Astrocyte (in vitro differentiated cells and primary cell): Measurements from ENCODE around the gene PDPR. TPM values are rescaled to one million over a fixed set of nuclear protein-coding genes. Genes with fewer than 3 reads are reported as not detected.
"Not testable (repeated sequence)": the region's sequence is repeated elsewhere in the genome, so short reads cannot be mapped to it uniquely, and the experiment has no call there.

Experiments used
- DNase-seq: peaks from one replicate; pipeline ENCODE4 v3.0.0-alpha.2; 2010; ENCODE audit warnings: low read depth
- FAIRE-seq: peaks from 2 replicates; lab custom pipeline; 2011; peaks lifted over from hg19 to GRCh38; lab: Jason Lieb, UNC
- H2AFZ ChIP-seq: 2 replicates; pipeline ENCODE4 v1.6.0; 2012; ENCODE audit warnings: low read depth, low read length, inconsistent platforms
- H3K27ac ChIP-seq: 2 replicates; pipeline ENCODE4 v1.5.1; 2011; ENCODE audit warnings: low read depth, low read length, inconsistent platforms
- H3K27me3 ChIP-seq: 2 replicates; pipeline ENCODE4 v1.6.0; 2011; ENCODE audit warnings: low read length, inconsistent platforms; ENCODE audit not compliant: insufficient read depth
- H3K36me3 ChIP-seq: 2 replicates; pipeline ENCODE4 v1.5.1; 2011; ENCODE audit warnings: low read length, inconsistent platforms; ENCODE audit not compliant: insufficient read depth
- H3K4me1 ChIP-seq: 2 replicates; pipeline ENCODE4 v1.5.1; 2011; ENCODE audit warnings: low read length, inconsistent platforms; ENCODE audit not compliant: insufficient read depth
- H3K4me2 ChIP-seq: 2 replicates; pipeline ENCODE4 v1.6.0; 2012; ENCODE audit warnings: low read length, inconsistent platforms
- H3K4me3 ChIP-seq: 2 replicates; pipeline ENCODE4 v1.5.1; 2011; ENCODE audit warnings: low read depth, mild to moderate bottlenecking, low read length, inconsistent platforms; ENCODE audit not compliant: insufficient read depth
- H3K79me2 ChIP-seq: 2 replicates; pipeline ENCODE4 v1.6.0; 2012; ENCODE audit warnings: mild to moderate bottlenecking, low read length, inconsistent platforms; ENCODE audit not compliant: insufficient read depth
- H3K9ac ChIP-seq: 2 replicates; pipeline ENCODE4 v1.6.0; 2012; ENCODE audit warnings: mild to moderate bottlenecking, low read length, inconsistent platforms
- H3K9me3 ChIP-seq: 2 replicates; pipeline ENCODE4 v1.5.1; 2012; ENCODE audit warnings: low read depth, mild to moderate bottlenecking, low read length, inconsistent platforms; ENCODE audit not compliant: insufficient read depth
- H4K20me1 ChIP-seq: 2 replicates; pipeline ENCODE4 v1.6.0; 2012; ENCODE audit warnings: low read length, inconsistent platforms; ENCODE audit not compliant: insufficient read depth
- H3K27ac Mint-ChIP-seq: one replicate; pipeline ENCODE4 v1.8.0; 2021; ENCODE audit warnings: mild to moderate bottlenecking, mixed read lengths; ENCODE audit not compliant: unreplicated experiment
- H3K27me3 Mint-ChIP-seq: one replicate; pipeline ENCODE4 v1.8.0; 2021; ENCODE audit warnings: low read depth, mixed read lengths; ENCODE audit not compliant: unreplicated experiment
- H3K36me3 Mint-ChIP-seq: one replicate; pipeline ENCODE4 v1.8.0; 2021; ENCODE audit warnings: low read depth, mixed read lengths; ENCODE audit not compliant: unreplicated experiment
- H3K4me1 Mint-ChIP-seq: one replicate; pipeline ENCODE4 v1.8.0; 2021; ENCODE audit warnings: low read depth, mixed read lengths; ENCODE audit not compliant: unreplicated experiment
- H3K4me3 Mint-ChIP-seq: one replicate; pipeline ENCODE4 v1.8.0; 2021; ENCODE audit warnings: mild to moderate bottlenecking, moderate library complexity, mixed read lengths; ENCODE audit not compliant: unreplicated experiment
- H3K9me3 Mint-ChIP-seq: one replicate; pipeline ENCODE4 v1.8.0; 2021; ENCODE audit warnings: mild to moderate bottlenecking, mixed read lengths; ENCODE audit not compliant: unreplicated experiment
- total RNA-seq: library from RNA; stranded (reverse); gene quantifications from 2 replicates; pipeline ENCODE4 v1.2.1, GENCODE V29; 2021

Gene PDPR
- total RNA-seq, 1 donor from 2014 or later: 22.0 TPM

GRCh38 chr16:70135796-70136195 is 21.7 kb downstream of the PDPR start:
- H4K20me1 ChIP-seq, H3K4me1 Mint-ChIP-seq, H3K27me3 Mint-ChIP-seq, DNase-seq, H2AFZ ChIP-seq, H3K4me2 ChIP-seq, H3K9ac ChIP-seq, FAIRE-seq, H3K4me3 Mint-ChIP-seq, H3K4me1 ChIP-seq, H3K27me3 ChIP-seq, H3K9me3 ChIP-seq, H3K27ac ChIP-seq, H3K9me3 Mint-ChIP-seq, H3K27ac Mint-ChIP-seq, H3K79me2 ChIP-seq, H3K4me3 ChIP-seq: not testable (repeated sequence)
- H3K36me3 ChIP-seq: peaks cover 16% of the 10 kb centered on the region
- peaks cover 18% of the 10 kb centered on the region for H3K36me3 Mint-ChIP-seq

GRCh38 chr16:70136595-70136994 is 22.5 kb downstream of the PDPR start:
- not testable (repeated sequence) for H3K9me3 ChIP-seq, H3K27ac Mint-ChIP-seq, H3K4me3 ChIP-seq, H3K4me2 ChIP-seq, H2AFZ ChIP-seq, H3K9ac ChIP-seq, H3K27me3 Mint-ChIP-seq, H3K9me3 Mint-ChIP-seq, H3K27me3 ChIP-seq, DNase-seq, H4K20me1 ChIP-seq, H3K4me1 ChIP-seq, H3K4me1 Mint-ChIP-seq, H3K27ac ChIP-seq, H3K4me3 Mint-ChIP-seq, H3K79me2 ChIP-seq, FAIRE-seq
- H3K36me3 Mint-ChIP-seq: peaks cover 17% of the 10 kb centered on the region
- H3K36me3 ChIP-seq: peaks cover 19% of the 10 kb centered on the region

DNA sequence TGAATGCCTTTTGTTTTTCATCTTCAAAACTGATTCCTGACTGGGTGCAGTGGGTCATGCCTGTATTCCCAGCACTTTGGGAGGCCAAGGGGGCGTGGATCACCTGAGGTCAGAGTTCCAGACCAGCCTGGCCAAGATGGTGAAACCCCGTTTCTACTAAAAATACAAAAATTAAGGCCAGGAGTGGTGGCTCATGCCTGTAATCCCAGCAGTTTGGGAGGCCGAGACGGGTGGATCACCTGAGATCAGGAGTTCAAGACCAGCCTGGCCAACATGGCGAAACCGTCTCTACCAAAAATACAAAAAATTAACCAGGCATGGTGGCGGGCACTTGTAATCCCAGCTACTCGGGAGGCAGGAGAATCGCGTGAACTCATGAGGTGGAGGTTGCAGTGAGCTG is 28.6 kb downstream of the PDPR start:
- H3K27ac Mint-ChIP-seq, H2AFZ ChIP-seq, H3K36me3 Mint-ChIP-seq: not testable (repeated sequence)

DNA sequence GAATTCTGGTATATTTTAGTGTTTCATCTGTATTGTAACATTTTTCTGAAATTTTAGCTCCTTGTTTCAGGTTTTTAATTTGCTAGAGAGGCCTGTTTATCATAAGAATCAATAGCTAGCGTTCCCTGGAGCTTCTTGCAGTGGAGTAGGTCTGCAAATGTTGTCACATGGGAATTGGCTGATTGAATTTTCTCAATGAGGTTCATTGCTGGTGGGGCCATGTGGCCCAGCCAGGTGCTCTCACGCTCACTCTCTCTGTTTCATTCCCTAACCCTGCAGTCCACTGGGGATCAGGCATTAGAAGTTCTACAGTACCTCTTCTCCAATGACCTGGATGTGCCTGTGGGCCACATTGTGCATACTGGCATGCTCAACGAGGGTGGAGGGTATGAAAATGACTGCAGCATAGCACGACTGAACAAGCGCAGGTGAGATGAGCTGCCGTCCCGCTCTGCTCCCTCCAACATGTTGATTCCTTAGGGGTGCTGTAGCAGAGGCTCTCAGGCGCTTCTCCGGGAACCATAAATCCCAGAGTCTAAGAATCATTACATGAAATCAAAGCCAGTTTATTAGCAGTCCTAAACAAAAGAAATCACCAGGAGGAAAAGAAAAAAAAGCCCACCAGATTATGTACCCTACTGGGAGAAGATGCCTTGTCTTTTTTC is 29.2 kb downstream of the PDPR start:
- H4K20me1 ChIP-seq, H3K4me1 ChIP-seq, FAIRE-seq, DNase-seq, H3K9me3 ChIP-seq, H2AFZ ChIP-seq, H3K9ac ChIP-seq, H3K4me3 ChIP-seq, H3K27me3 Mint-ChIP-seq, H3K4me3 Mint-ChIP-seq, H3K4me2 ChIP-seq, H3K36me3 Mint-ChIP-seq, H3K9me3 Mint-ChIP-seq, H3K4me1 Mint-ChIP-seq, H3K27ac ChIP-seq, H3K27ac Mint-ChIP-seq, H3K27me3 ChIP-seq, H3K79me2 ChIP-seq: not testable (repeated sequence)
- H3K36me3 ChIP-seq: peaks cover 17% of the 10 kb centered on the region

More for the DNA sequence above, 28.6 kb downstream of the PDPR start:
- not testable (repeated sequence) for H3K9me3 ChIP-seq, H3K9me3 Mint-ChIP-seq, H3K27me3 ChIP-seq, H3K27ac ChIP-seq, H3K4me1 Mint-ChIP-seq, H3K4me3 ChIP-seq, H3K4me1 ChIP-seq, DNase-seq, H3K9ac ChIP-seq, H3K4me3 Mint-ChIP-seq, H3K27me3 Mint-ChIP-seq, H3K4me2 ChIP-seq, H3K79me2 ChIP-seq, H4K20me1 ChIP-seq, FAIRE-seq
- peaks cover 17% of the 10 kb centered on the region for H3K36me3 ChIP-seq

DNA sequence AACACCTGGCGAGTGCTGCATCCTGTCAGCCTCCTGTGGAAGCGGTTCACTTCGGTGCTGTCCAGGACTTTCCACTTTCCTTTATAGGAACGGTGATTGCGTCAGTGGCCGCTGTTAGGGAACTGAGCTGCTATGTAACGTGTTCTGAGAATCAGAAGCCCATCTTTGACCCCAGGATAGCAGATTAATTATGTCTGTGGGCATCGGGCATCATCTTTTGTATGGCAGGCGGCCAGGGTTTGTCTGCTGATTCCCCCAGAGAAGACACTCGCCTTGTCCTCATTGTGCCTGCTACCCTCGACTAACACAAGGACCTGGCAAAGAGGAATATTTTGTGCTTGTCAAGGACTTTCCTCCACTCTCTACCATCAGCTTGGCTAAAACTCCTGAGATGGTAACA is 33.7 kb downstream of the PDPR start:
- H3K4me1 Mint-ChIP-seq, H3K27ac ChIP-seq, H3K27ac Mint-ChIP-seq, H3K27me3 Mint-ChIP-seq, DNase-seq, H3K9me3 Mint-ChIP-seq, FAIRE-seq, H3K9me3 ChIP-seq, H3K4me3 Mint-ChIP-seq, H3K4me2 ChIP-seq, H3K79me2 ChIP-seq, H2AFZ ChIP-seq, H3K9ac ChIP-seq, H4K20me1 ChIP-seq, H3K4me1 ChIP-seq, H3K27me3 ChIP-seq, H3K4me3 ChIP-seq: not testable (repeated sequence)
- peaks cover 18% of the 10 kb centered on the region for H3K36me3 Mint-ChIP-seq
- peaks cover 17% of the 10 kb centered on the region for H3K36me3 ChIP-seq

- H4K20me1 ChIP-seq, H3K9ac ChIP-seq, H3K4me2 ChIP-seq, H3K79me2 ChIP-seq, H3K4me1 Mint-ChIP-seq, H3K9me3 ChIP-seq, H3K27ac Mint-ChIP-seq, DNase-seq, H3K4me3 Mint-ChIP-seq, H3K9me3 Mint-ChIP-seq, H3K27ac ChIP-seq, H3K27me3 ChIP-seq, H3K4me3 ChIP-seq, H2AFZ ChIP-seq, FAIRE-seq, H3K4me1 ChIP-seq, H3K27me3 Mint-ChIP-seq: not testable (repeated sequence)
- peaks cover 17% of the 10 kb centered on the region for H3K36me3 Mint-ChIP-seq
- H3K36me3 ChIP-seq: peaks cover 18% of the 10 kb centered on the region
Observed at GRCh38 chr16:70148453-70148852, 34.3 kb downstream of the PDPR start.
